ENCODE data around the gene GPR18. TPM values are rescaled to one million over a fixed set of nuclear protein-coding genes. Genes with fewer than 3 reads are reported as not detected.

Gene GPR18
- total and polyA plus RNA-seq, 9 of the 15 experiments (the other 6 are each of a cell fraction or from before 2014, with no cell fraction given), result 0.75 TPM; not detected in 8

- DNase-seq (ENCODE audit: extremely low read depth in 1 of 4, low spot score in 3 of 4), result no peak
- BruUV-seq (replicated peaks), result no TSS peak
- Histone ChIP-seq H3K4me2 (ENCODE audit: insufficient read depth, low read length) (no peak overlapping the region), H3K9ac (ENCODE audit: insufficient read depth in 1 of 2, low read depth in 2 of 2, low read length in 2 of 2) (no peak overlapping the region), H3K27me3 (ENCODE audit: control insufficient read depth in 2 of 2, insufficient read depth in 2 of 2, low read length in 2 of 2) (no peaks in the 10 kb centered on the region), H3K9me3 (replicated peaks; ENCODE audit: control insufficient read depth, insufficient read depth, low read depth, low read length) (no peaks in the 10 kb centered on the region), H3K36me3 (ENCODE audit: control insufficient read depth, insufficient read depth, low read length) (peaks cover 21% of the 10 kb centered on the region; the same call in 2 of the 3 replicates), H3K4me3 (no peak overlapping the region), H2AFZ (ENCODE audit: low read depth, low read length) (no peak overlapping the region), H3K27ac (ENCODE audit: extremely low read depth, low read depth, low read length) (no peak overlapping the region), H3K9me1 (ENCODE audit: control insufficient read depth, insufficient read depth, low read length) (no peaks in the 10 kb centered on the region), H3K4me1 (replicated peaks in 1 of 2; ENCODE audit: control insufficient read depth in 2 of 2, insufficient read depth in 2 of 2, low read length in 2 of 2) (peaks cover 4 to 9% of the 10 kb centered on the region in 2 experiments; a peak in 2 of 5 replicates), H4K20me1 (replicated peaks; ENCODE audit: control insufficient read depth, insufficient read depth, low read length) (peaks cover 10% of the 10 kb centered on the region; the same call in 1 of the 2 replicates), H3K79me2 (ENCODE audit: control insufficient read depth, insufficient read depth, low read length) (peaks cover 90% of the 10 kb centered on the region)
- ATAC-seq, result no peak
- POLR2A ChIA-PET, result interaction anchor here (0.8 to 1.1 kb wide), 2 partner anchors 10 to 14 kb away, joined by 3 read pairs; no protein-coding TSS in a partner anchor
- no peak for FAIRE-seq
- in situ Hi-C loops (cut with MboI), result no loop called here
- WGBS (ENCODE audit: insufficient coverage, low coverage, missing lambda C conversion rate), result 60% methylated on average over 1 of the region's 1 CpG
- CTCF ChIA-PET (ENCODE audit: low intra/inter-chr PET ratio), result no interaction called here
- intact Hi-C loops (cut with micrococcal nuclease), result no loop called here
- TF ChIP-seq TRIM24 (IDR thresholded peaks at IDR 0.05), result no peak
- no peak for TF ChIP-seq ZC3H11A (IDR thresholded peaks at IDR 0.05; ENCODE audit: low read depth, low read length)
- TF ChIP-seq PHF21A (IDR thresholded peaks at IDR 0.05; ENCODE audit: borderline replicate concordance, low read depth), result no peak
- TF ChIP-seq HIVEP1 (CRISPR knock-in tag; IDR thresholded peaks at IDR 0.05), result no peak
- no peak for TF ChIP-seq BRF2 (IDR thresholded peaks at IDR 0.05; ENCODE audit: borderline replicate concordance, insufficient read depth, insufficient read length)
- TF ChIP-seq DACH1 (IDR thresholded peaks at IDR 0.05; ENCODE audit: partially characterized antibody), result no peak
- TF ChIP-seq JUNB (CRISPR knock-in tag; conservative IDR thresholded peaks at IDR 0.05), result no peak
- TF ChIP-seq EP300 (IDR thresholded peaks at IDR 0.05; ENCODE audit: low read length), result no peak
- TF ChIP-seq FOS (IDR thresholded peaks at IDR 0.05; ENCODE audit: extremely low read depth, insufficient read length), result no peak
- TF ChIP-seq SMAD2 (IDR thresholded peaks at IDR 0.05; ENCODE audit: low read depth, low read length), result no peak
- no peak for TF ChIP-seq DLX4 (CRISPR knock-in tag; IDR thresholded peaks at IDR 0.05)
- no peak for TF ChIP-seq ZFX (CRISPR knock-in tag; IDR thresholded peaks at IDR 0.05)
- TF ChIP-seq AFF4 (CRISPR knock-in tag; IDR thresholded peaks at IDR 0.05), result no peak
- no peak for TF ChIP-seq STAG1 (CRISPR knock-in tag; IDR thresholded peaks at IDR 0.05; ENCODE audit: borderline replicate concordance)
- TF ChIP-seq HDAC6 (IDR thresholded peaks at IDR 0.05; ENCODE audit: low read depth, low read length), result no peak
- no peak for TF ChIP-seq ZNF586 (CRISPR knock-in tag; conservative IDR thresholded peaks at IDR 0.05)
These were observed 43.4 kb downstream of the GPR18 start for GRCh38 chr13:99214731-99215130.
